ENCODE measurements around the gene PPP4R4.
A peak's percentile ranks its signal among the peaks of the same experiment; 100 is the strongest.

The PPP4R4 gene

GRCh38 chr14:94161058-94161457, 13.1 kb upstream of the PPP4R4 start:
- TF ChIP-seq, protein P1, sequence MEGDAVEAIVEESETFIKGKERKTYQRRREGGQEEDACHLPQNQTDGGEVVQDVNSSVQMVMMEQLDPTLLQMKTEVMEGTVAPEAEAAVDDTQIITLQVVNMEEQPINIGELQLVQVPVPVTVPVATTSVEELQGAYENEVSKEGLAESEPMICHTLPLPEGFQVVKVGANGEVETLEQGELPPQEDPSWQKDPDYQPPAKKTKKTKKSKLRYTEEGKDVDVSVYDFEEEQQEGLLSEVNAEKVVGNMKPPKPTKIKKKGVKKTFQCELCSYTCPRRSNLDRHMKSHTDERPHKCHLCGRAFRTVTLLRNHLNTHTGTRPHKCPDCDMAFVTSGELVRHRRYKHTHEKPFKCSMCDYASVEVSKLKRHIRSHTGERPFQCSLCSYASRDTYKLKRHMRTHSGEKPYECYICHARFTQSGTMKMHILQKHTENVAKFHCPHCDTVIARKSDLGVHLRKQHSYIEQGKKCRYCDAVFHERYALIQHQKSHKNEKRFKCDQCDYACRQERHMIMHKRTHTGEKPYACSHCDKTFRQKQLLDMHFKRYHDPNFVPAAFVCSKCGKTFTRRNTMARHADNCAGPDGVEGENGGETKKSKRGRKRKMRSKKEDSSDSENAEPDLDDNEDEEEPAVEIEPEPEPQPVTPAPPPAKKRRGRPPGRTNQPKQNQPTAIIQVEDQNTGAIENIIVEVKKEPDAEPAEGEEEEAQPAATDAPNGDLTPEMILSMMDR (IDR thresholded peaks at IDR 0.05; ENCODE audit: low read length, missing control alignments) = no peak
- H3K4me3 ChIP-seq (replicated peaks; ENCODE audit: low read depth, low read length) = no peak overlapping the region
- no peak for DNase-seq (ENCODE audit: low read depth)

- TF ChIP-seq, protein P1 (IDR thresholded peaks at IDR 0.05; ENCODE audit: low read length, missing control alignments) = no peak
- DNase-seq (ENCODE audit: low read depth) = peak; percentile 26
Measured at GRCh38 chr14:94161981-94162380, 12.1 kb upstream of the PPP4R4 start.

DNA sequence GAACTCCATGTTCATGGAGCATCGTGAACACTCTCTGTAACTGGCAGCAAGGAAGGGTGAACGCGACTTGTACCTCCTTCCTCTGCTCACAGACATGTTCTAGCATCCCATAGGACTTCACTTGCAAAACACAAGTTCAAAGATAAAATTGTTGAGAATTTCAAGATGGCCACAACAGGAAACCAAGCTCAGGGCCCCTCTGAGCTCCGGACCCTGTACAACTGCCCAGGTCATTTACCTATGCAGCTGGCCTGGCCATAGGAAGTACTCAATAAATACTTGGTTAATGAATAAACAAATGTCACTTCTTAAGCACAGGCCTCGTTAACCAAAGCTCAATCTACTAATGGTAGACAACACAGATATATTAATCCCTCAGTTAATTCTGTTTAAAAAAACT, 11.7 kb upstream of the PPP4R4 start:
- TF ChIP-seq, protein P1 (IDR thresholded peaks at IDR 0.05; ENCODE audit: low read length, missing control alignments) = no peak
- no peak overlapping the region for H3K4me3 ChIP-seq (replicated peaks; ENCODE audit: low read depth, low read length)
- DNase-seq (ENCODE audit: low read depth) = no peak

More at GRCh38 chr14:94161981-94162380, 12.1 kb upstream of the PPP4R4 start:
- H3K4me3 ChIP-seq (replicated peaks; ENCODE audit: low read depth, low read length) = no peak overlapping the region

GRCh38 chr14:94163796-94164195, 10.3 kb upstream of the PPP4R4 start:
- TF ChIP-seq, protein P1 (IDR thresholded peaks at IDR 0.05; ENCODE audit: low read length, missing control alignments) = no peak
- no peak overlapping the region for H3K4me3 ChIP-seq (replicated peaks; ENCODE audit: low read depth, low read length)
- DNase-seq (ENCODE audit: low read depth) = no peak

- no peak for DNase-seq (ENCODE audit: low read depth)
- H3K4me3 ChIP-seq (replicated peaks; ENCODE audit: low read depth, low read length) = no peak overlapping the region
- TF ChIP-seq, protein P1 (IDR thresholded peaks at IDR 0.05; ENCODE audit: low read length, missing control alignments) = no peak
Measured at GRCh38 chr14:94164685-94165431, 9.3 kb upstream of the PPP4R4 start.

- no peak for DNase-seq (ENCODE audit: low read depth)
- H3K4me3 ChIP-seq (replicated peaks; ENCODE audit: low read depth, low read length) = no peak overlapping the region
- TF ChIP-seq, protein P1 (IDR thresholded peaks at IDR 0.05; ENCODE audit: low read length, missing control alignments) = no peak
Measured at GRCh38 chr14:94165744-94166143, 8.4 kb upstream of the PPP4R4 start.

GRCh38 chr14:94170136-94170535, 4.0 kb upstream of the PPP4R4 start:
- TF ChIP-seq, protein P1 (IDR thresholded peaks at IDR 0.05; ENCODE audit: low read length, missing control alignments) = no peak
- DNase-seq (ENCODE audit: low read depth) = no peak
- H3K4me3 ChIP-seq (replicated peaks; ENCODE audit: low read depth, low read length) = no peak overlapping the region
